ENCODE results near the gene RSAD2. TPM values are rescaled to one million over a fixed set of nuclear protein-coding genes. Genes with fewer than 3 reads are reported as not detected.

The RSAD2 gene
- total RNA-seq, 2 donors from 2014 or later: 0.72 to 4.7 TPM

GRCh38 chr2:6881046-6881445 lies 3.5 kb downstream of the RSAD2 start:
- DNase-seq: no peak
- no peak overlapping the region for H3K27ac ChIP-seq
- H3K9me3 ChIP-seq: no peaks in the 10 kb centered on the region
- no peaks in the 10 kb centered on the region for H3K27me3 ChIP-seq
- no peaks in the 10 kb centered on the region for H3K36me3 ChIP-seq
- TF ChIP-seq CTCF (IDR thresholded peaks at IDR 0.05): no peak
- H3K4me3 ChIP-seq: no peak overlapping the region
- intact Hi-C loops (cut with DNase I): no loop called here
- H3K4me1 ChIP-seq: no peaks in the 10 kb centered on the region
- no peak overlapping the region for H3K9ac ChIP-seq (ENCODE audit: low read depth in 2 of 2, low read length in 2 of 2)

- H3K4me1 ChIP-seq: no peaks in the 10 kb centered on the region
- no peak overlapping the region for H3K4me3 ChIP-seq
- intact Hi-C loops (cut with DNase I): no loop called here
- H3K27ac ChIP-seq: no peak overlapping the region
- no peaks in the 10 kb centered on the region for H3K9me3 ChIP-seq
- H3K9ac ChIP-seq (ENCODE audit: low read depth in 2 of 2, low read length in 2 of 2): no peak overlapping the region
- no peak for TF ChIP-seq CTCF (IDR thresholded peaks at IDR 0.05)
- no peaks in the 10 kb centered on the region for H3K27me3 ChIP-seq
- H3K36me3 ChIP-seq: no peaks in the 10 kb centered on the region
- DNase-seq: no peak
These were observed 3.9 kb downstream of the RSAD2 start for GRCh38 chr2:6881516-6881915.

- H3K27ac ChIP-seq: no peak overlapping the region
- no peaks in the 10 kb centered on the region for H3K9me3 ChIP-seq
- TF ChIP-seq CTCF (IDR thresholded peaks at IDR 0.05): no peak
- no peak overlapping the region for H3K4me3 ChIP-seq
- H3K4me1 ChIP-seq: no peaks in the 10 kb centered on the region
- no peaks in the 10 kb centered on the region for H3K36me3 ChIP-seq
- H3K9ac ChIP-seq (ENCODE audit: low read depth in 2 of 2, low read length in 2 of 2): no peak overlapping the region
- H3K27me3 ChIP-seq: no peaks in the 10 kb centered on the region
- no peak for DNase-seq
- intact Hi-C loops (cut with DNase I): no loop called here
These were observed 6.0 kb downstream of the RSAD2 start for GRCh38 chr2:6883448-6884122.

GRCh38 chr2:6885551-6885950 lies 8.0 kb downstream of the RSAD2 start:
- intact Hi-C loops (cut with DNase I): no loop called here
- H3K27me3 ChIP-seq: no peaks in the 10 kb centered on the region
- no peaks in the 10 kb centered on the region for H3K36me3 ChIP-seq
- H3K4me1 ChIP-seq: no peaks in the 10 kb centered on the region
- no peak overlapping the region for H3K4me3 ChIP-seq
- no peaks in the 10 kb centered on the region for H3K9me3 ChIP-seq
- no peak for TF ChIP-seq CTCF (IDR thresholded peaks at IDR 0.05)
- H3K9ac ChIP-seq (ENCODE audit: low read depth in 2 of 2, low read length in 2 of 2): no peak overlapping the region
- no peak for DNase-seq
- H3K27ac ChIP-seq: no peak overlapping the region

- intact Hi-C loops (cut with DNase I): no loop called here
- Histone ChIP-seq H3K4me3 (no peak overlapping the region), H3K4me1 (no peaks in the 10 kb centered on the region), H3K27me3 (no peaks in the 10 kb centered on the region), H3K27ac (no peak overlapping the region), H3K9ac (ENCODE audit: low read depth in 2 of 2, low read length in 2 of 2) (no peak overlapping the region), H3K36me3 (no peaks in the 10 kb centered on the region), H3K9me3 (no peaks in the 10 kb centered on the region)
- no peak for TF ChIP-seq CTCF (IDR thresholded peaks at IDR 0.05)
- DNase-seq: no peak
These were observed 8.4 kb downstream of the RSAD2 start for GRCh38 chr2:6885968-6886367.

Measured in colonic mucosa (tissue), 4 donors.